HCT116 (cell line): ENCODE results near the gene ARPP21. TPM values are rescaled to one million over a fixed set of nuclear protein-coding genes. Genes with fewer than 3 reads are reported as not detected.

Experiments
- ATAC-seq: fragments of 200-7000 bp; cut with Tn5 transposase; 2 replicates; pipeline ENCODE4 v1.9.1; 2020; ENCODE audit warnings: mild to moderate bottlenecking, moderate library complexity
- BruUV-seq: library from RNA; stranded (reverse); fragments of 400-500 nt; replicated peaks from 2 replicates; lab custom pipeline; 2021; lab: Mats Ljungman, UMichigan
- CTCF ChIA-PET: fragments of 300-600 bp; sonication (Branson Sonifier 250); formaldehyde crosslinking; loops from one replicate; lab custom pipeline; 2021; ENCODE audit warnings: antibody characterized with exemption; lab: Charles Lee
- POLR2A ChIA-PET: fragments of 300-600, 350-600 bp; sonication (Branson Sonifier 250); formaldehyde crosslinking; loops from one replicate; lab custom pipeline; 2021; ENCODE audit warnings: antibody characterized with exemption; lab: Charles Lee
- RAD21 ChIA-PET, 2 experiments: fragments of 300-600 bp; sonication (Branson Sonifier 250); formaldehyde crosslinking; loops; one replicate each; lab custom pipeline; 2023; ENCODE audit warnings: low total read pairs in 2 of 2; ENCODE audit not compliant: uncharacterized antibody in 2 of 2, unreplicated experiment in 2 of 2, low non-redundant PET in 1 of 2; lab: Charles Lee
- DNase-seq: peaks from one replicate; pipeline ENCODE4 v3.0.0-alpha.2; 2010; ENCODE audit warnings: low read depth, low spot score
- H2AFZ ChIP-seq: fragments of 200-600 bp; shearing (Covaris generic), sonication (generic); 2 replicates; pipeline ENCODE4 v1.6.1; 2017; ENCODE audit warnings: low read depth, mixed run types, mixed read lengths, antibody characterized with exemption, low read length; ENCODE audit not compliant: poor library complexity, severe bottlenecking
- H3K27ac ChIP-seq: 2 replicates; pipeline ENCODE4 v1.5.1; 2012; ENCODE audit warnings: low read depth, low read length
- H3K27me3 ChIP-seq: fragments of 200-600 bp; sonication (generic); 2 replicates; pipeline ENCODE4 v1.6.1; 2016; ENCODE audit warnings: mixed run types, low read length, mixed read lengths; ENCODE audit not compliant: insufficient read depth
- H3K36me3 ChIP-seq, 2 experiments: fragments of 200-500 bp in 1 of 2; fragments of 200-600 bp in 1 of 2; sonication (Bioruptor generic) in 1 of 2; sonication (generic) in 1 of 2; 2 replicates each; pipeline versions ENCODE4 v1.5.1 to v1.6.1; 2014 to 2016; ENCODE audit warnings: low read length in 2 of 2, inconsistent platforms in 1 of 2, mixed read lengths in 1 of 2, mixed run types in 1 of 2; ENCODE audit not compliant: insufficient read depth in 2 of 2, control insufficient read depth in 1 of 2
- H3K4me1 ChIP-seq, 2 experiments: fragments of 200-600 bp in 1 of 2; sonication (generic) in 1 of 2; 2 replicates each; pipeline versions ENCODE4 v1.5.1 to v1.6.1; 2012 to 2017; ENCODE audit warnings: low read length in 2 of 2, inconsistent platforms in 1 of 2, mild to moderate bottlenecking in 1 of 2, mixed read lengths in 1 of 2, mixed run types in 1 of 2, moderate library complexity in 1 of 2; ENCODE audit not compliant: insufficient read depth in 2 of 2, control insufficient read depth in 1 of 2
- H3K4me2 ChIP-seq: fragments of 200-600 bp; sonication (generic); 2 replicates; pipeline ENCODE4 v1.6.1; 2017; ENCODE audit warnings: mixed run types, low read length, mixed read lengths
- H3K4me3 ChIP-seq, 2 experiments: fragments of 200-600 bp in 1 of 2; sonication (generic) in 1 of 2; replicated peaks in 1 of 2; 2 replicates each; pipeline ENCODE4 v1.5.1; 2011 to 2016; ENCODE audit warnings: low read length in 2 of 2, control low read depth in 1 of 2, low read depth in 1 of 2, mild to moderate bottlenecking in 1 of 2, mixed read lengths in 1 of 2, mixed run types in 1 of 2
- H3K79me2 ChIP-seq: fragments of 200-600 bp; sonication (generic); 2 replicates; pipeline ENCODE4 v1.6.1; 2017; ENCODE audit warnings: mild to moderate bottlenecking, mixed run types, low read length, moderate library complexity, mixed read lengths; ENCODE audit not compliant: insufficient read depth
- H3K9ac ChIP-seq: fragments of 200-600 bp; sonication (generic); 2 replicates; pipeline ENCODE4 v1.6.1; 2016; ENCODE audit warnings: low read length, mixed read lengths
- H3K9me2 ChIP-seq: fragments of 200-600 bp; sonication (generic), shearing (Covaris generic); 2 replicates; pipeline ENCODE4 v1.6.1; 2017; ENCODE audit warnings: mixed run types, mild to moderate bottlenecking, moderate library complexity; ENCODE audit not compliant: insufficient read depth
- H3K9me3 ChIP-seq, 2 experiments: fragments of 200-500 bp in 1 of 2; fragments of 200-600 bp in 1 of 2; sonication (Bioruptor generic) in 1 of 2; sonication (generic) in 1 of 2; 2 replicates each; pipeline ENCODE4 v1.6.1; 2014 to 2017; ENCODE audit warnings: low read length in 2 of 2, mixed read lengths in 2 of 2, inconsistent platforms in 1 of 2, low read depth in 1 of 2, mild to moderate bottlenecking in 1 of 2, mixed run types in 1 of 2, moderate library complexity in 1 of 2; ENCODE audit not compliant: control insufficient read depth in 1 of 2, insufficient read depth in 1 of 2
- H4K20me1 ChIP-seq: fragments of 200-600 bp; sonication (generic), shearing (Covaris generic); 2 replicates; pipeline ENCODE4 v1.6.1; 2017; ENCODE audit warnings: mixed run types, mild to moderate bottlenecking, moderate library complexity; ENCODE audit not compliant: insufficient read depth
- CEBPB ChIP-seq: IDR thresholded peaks from 2 replicates; pipeline ENCODE4 v1.6.1; 2012; ENCODE audit warnings: low read depth
- EGR1 ChIP-seq: IDR thresholded peaks from 2 replicates; pipeline ENCODE4 v1.6.1; 2012; ENCODE audit warnings: low read depth
- POLR2A ChIP-seq: IDR thresholded peaks from 2 replicates; pipeline ENCODE4 v1.7.0; 2011; ENCODE audit warnings: borderline replicate concordance; ENCODE audit not compliant: insufficient read depth, insufficient read length; ENCODE audit errors: extremely low read depth
- SIN3A ChIP-seq: IDR thresholded peaks from 2 replicates; pipeline ENCODE4 v1.6.1; 2012; ENCODE audit warnings: low read depth
- ZBTB33 ChIP-seq: IDR thresholded peaks from 2 replicates; pipeline ENCODE4 v1.6.1; 2011; ENCODE audit warnings: mild to moderate bottlenecking, low read length, moderate library complexity; ENCODE audit not compliant: insufficient replicate concordance; ENCODE audit errors: extremely low read depth
- intact Hi-C: fragments of 100-400 bp; cut with micrococcal nuclease; formaldehyde crosslinking; loops from 2 replicates; pipeline ENCODE4 v1.10.0; 2022
- total RNA-seq: library from RNA; stranded (reverse); gene quantifications from one replicate; pipeline ENCODE4 v1.2.1, GENCODE V29; 2021; ENCODE audit not compliant: unreplicated experiment

Gene ARPP21
- total RNA-seq, 1 experiment from 2014 or later = not detected

- no peaks in the 10 kb centered on the region for H3K4me1 ChIP-seq
- TF ChIP-seq ZBTB33 (no peak), CEBPB (no peak)
- TF ChIP-seq, all 23 proteins: peak for 0
- no peaks in the 10 kb centered on the region for H3K9me2 ChIP-seq
- no TSS peak for BruUV-seq
- RAD21 ChIA-PET = no interaction called here
- POLR2A ChIA-PET = no interaction called here
- CTCF ChIA-PET = no interaction called here
- intact Hi-C loops = no loop called here
- H3K9ac ChIP-seq = no peak overlapping the region
- H3K27me3 ChIP-seq = no peaks in the 10 kb centered on the region
- ATAC-seq (no peak), DNase-seq (no peak)
- no peaks in the 10 kb centered on the region for H3K79me2 ChIP-seq
- H3K4me2 ChIP-seq = no peak overlapping the region
- no peaks in the 10 kb centered on the region for H3K36me3 ChIP-seq
- no peak overlapping the region for H3K4me3 ChIP-seq
- no peak overlapping the region for H2AFZ ChIP-seq
- no peaks in the 10 kb centered on the region for H4K20me1 ChIP-seq
- peaks cover 8 to 9% of the 10 kb centered on the region in 2 experiments; a peak in 2 of 4 replicates for H3K9me3 ChIP-seq
- H3K27ac ChIP-seq = no peak overlapping the region
Observed at GRCh38 chr3:35777563-35778554, 138.5 kb downstream of the ARPP21 start.

GRCh38 chr3:35779611-35780010 lies 140.3 kb downstream of the ARPP21 start:
- no TSS peak for BruUV-seq
- no peaks in the 10 kb centered on the region for H3K4me1 ChIP-seq
- intact Hi-C loops = no loop called here

More at GRCh38 chr3:35779611-35780010, 140.3 kb downstream of the ARPP21 start:
- Histone ChIP-seq H3K9ac (no peak overlapping the region), H3K79me2 (no peaks in the 10 kb centered on the region), H3K9me2 (no peaks in the 10 kb centered on the region), H3K4me3 (no peak overlapping the region), H4K20me1 (no peaks in the 10 kb centered on the region), H3K27me3 (no peaks in the 10 kb centered on the region)
- ATAC-seq (no peak), DNase-seq (no peak)
- ChIA-PET POLR2A (no interaction called here), CTCF (no interaction called here), RAD21 (no interaction called here)
- no peak for TF ChIP-seq POLR2A
- no peak for TF ChIP-seq SIN3A
- TF ChIP-seq EGR1 = no peak
- TF ChIP-seq, all 23 proteins: peak for 0
- no peaks in the 10 kb centered on the region for H3K36me3 ChIP-seq
- no peak overlapping the region for H2AFZ ChIP-seq
- no peak overlapping the region for H3K27ac ChIP-seq
- H3K9me3 ChIP-seq = peaks cover 8 to 17% of the 10 kb centered on the region in 2 experiments; a peak in 2 of 4 replicates
- no peak overlapping the region for H3K4me2 ChIP-seq
